Measurements from ENCODE around the gene CXCR4.

The CXCR4 gene

DNA sequence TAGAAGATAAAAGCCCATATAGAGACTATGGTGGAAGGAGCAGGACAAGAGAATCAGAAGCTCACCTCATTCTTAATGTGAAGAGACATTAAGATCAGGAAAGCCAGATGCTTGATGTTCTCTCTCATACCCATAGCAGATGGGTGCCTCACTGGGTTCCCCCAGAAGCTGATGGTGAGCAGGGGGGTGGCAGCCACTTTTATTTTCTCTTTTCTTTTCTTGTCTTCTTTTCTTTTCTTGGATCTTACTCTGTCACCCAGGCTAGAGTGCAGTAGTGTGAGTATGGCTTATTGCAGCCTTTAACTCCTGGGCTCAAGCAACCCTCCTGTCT, 14.8 kb upstream of the CXCR4 start:
- DNase-seq (ENCODE audit: low read depth), result no peak
- TF ChIP-seq, protein P1, sequence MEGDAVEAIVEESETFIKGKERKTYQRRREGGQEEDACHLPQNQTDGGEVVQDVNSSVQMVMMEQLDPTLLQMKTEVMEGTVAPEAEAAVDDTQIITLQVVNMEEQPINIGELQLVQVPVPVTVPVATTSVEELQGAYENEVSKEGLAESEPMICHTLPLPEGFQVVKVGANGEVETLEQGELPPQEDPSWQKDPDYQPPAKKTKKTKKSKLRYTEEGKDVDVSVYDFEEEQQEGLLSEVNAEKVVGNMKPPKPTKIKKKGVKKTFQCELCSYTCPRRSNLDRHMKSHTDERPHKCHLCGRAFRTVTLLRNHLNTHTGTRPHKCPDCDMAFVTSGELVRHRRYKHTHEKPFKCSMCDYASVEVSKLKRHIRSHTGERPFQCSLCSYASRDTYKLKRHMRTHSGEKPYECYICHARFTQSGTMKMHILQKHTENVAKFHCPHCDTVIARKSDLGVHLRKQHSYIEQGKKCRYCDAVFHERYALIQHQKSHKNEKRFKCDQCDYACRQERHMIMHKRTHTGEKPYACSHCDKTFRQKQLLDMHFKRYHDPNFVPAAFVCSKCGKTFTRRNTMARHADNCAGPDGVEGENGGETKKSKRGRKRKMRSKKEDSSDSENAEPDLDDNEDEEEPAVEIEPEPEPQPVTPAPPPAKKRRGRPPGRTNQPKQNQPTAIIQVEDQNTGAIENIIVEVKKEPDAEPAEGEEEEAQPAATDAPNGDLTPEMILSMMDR (IDR thresholded peaks at IDR 0.05; ENCODE audit: insufficient read depth, low read depth, low read length, missing control alignments), result no peak
- no peak overlapping the region for H3K4me3 ChIP-seq (ENCODE audit: low read depth, low read length)

DNA sequence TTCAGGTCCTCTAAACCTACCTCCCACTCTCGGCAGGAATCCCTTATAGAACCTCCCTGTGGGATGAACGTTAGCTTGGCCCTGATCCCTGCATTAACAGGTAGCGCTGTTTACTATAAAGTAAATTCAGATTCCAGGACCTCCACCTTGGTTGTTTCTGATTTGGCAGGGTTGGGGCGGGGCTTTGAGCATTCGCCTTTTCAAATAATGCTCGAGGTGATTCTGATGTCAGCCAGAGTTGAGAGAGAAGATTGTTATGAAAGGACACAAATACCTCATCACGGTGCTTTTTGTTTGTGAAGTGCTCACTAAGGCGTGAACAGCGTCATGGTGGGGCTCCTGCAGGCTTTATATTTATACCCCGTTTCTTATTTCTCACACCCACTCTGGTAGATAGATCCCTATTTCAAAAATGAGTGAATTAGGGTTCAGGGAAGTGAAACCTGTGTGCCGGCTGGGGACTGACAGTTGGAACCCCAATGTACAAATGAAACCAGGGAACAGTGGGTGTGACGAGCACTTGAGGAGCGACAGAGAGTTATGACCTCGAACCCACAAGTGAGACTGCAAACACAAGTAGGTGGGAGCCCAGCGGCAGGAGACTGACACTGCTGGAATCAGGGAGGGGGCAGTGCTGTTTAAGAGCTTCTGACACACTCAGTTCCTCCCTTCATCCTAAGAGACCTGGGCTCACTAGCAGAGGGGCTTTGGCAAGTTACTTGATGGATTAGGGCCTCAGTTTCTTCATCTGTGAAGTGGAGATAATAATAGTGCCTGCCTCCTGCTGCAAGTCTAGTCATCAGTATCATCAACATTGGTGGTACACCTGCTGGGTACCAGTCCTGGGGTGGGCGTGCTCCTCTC, 14.2 kb upstream of the CXCR4 start:
- TF ChIP-seq, protein P1 (IDR thresholded peaks at IDR 0.05; ENCODE audit: insufficient read depth, low read depth, low read length, missing control alignments), result no peak
- DNase-seq (ENCODE audit: low read depth), result peak; percentile 94
- peak overlapping the region; percentile 25 for H3K4me3 ChIP-seq (ENCODE audit: low read depth, low read length)

DNA sequence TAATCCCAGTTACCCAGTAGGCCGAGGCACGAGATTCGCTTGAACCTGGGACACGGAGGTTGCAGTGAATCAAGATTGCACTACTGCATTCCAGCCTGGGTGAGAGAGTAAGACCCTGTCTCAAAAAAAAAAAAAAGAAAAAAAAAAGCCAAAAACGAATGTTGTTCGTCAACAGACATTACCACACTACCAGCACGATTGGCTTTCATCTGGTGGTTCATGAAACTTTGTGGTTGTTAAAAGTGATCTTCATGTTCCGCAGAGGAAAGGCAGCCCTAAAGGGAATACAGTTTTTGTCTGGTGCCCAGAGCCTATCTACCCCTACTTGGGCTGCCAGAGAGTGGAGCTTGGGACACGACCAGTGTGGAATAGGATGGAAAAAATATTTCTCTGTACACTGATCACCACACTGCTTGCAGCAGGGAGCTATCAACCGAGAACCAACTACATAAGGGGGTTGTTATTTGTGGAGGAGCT, 13.6 kb upstream of the CXCR4 start:
- peak overlapping the region; percentile 25 for H3K4me3 ChIP-seq (ENCODE audit: low read depth, low read length)
- DNase-seq (ENCODE audit: low read depth), result peak; percentile 37
- TF ChIP-seq, protein P1 (IDR thresholded peaks at IDR 0.05; ENCODE audit: insufficient read depth, low read depth, low read length, missing control alignments), result no peak

DNA sequence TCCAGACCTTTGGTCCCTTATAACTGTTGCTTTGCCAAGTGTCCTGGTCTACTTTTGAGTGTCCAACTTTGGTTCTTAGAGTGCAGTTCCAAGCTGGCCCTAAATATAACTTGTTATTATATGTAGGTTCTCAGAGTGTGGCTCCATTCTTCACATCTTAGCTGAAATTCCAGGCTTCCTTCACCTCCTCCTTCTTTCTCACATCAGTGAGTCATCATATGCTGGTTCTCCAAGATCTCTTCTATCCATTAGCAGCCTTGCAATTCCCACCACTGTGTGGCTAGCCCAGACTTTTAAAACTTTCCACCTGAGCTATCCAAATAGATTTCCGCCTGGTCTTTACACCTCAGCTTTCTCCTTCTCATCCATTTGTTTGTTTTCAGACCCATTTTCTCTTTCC, 12.6 kb upstream of the CXCR4 start:
- TF ChIP-seq, protein P1 (IDR thresholded peaks at IDR 0.05; ENCODE audit: insufficient read depth, low read depth, low read length, missing control alignments), result no peak
- no peak overlapping the region for H3K4me3 ChIP-seq (ENCODE audit: low read depth, low read length)
- DNase-seq (ENCODE audit: low read depth), result no peak

DNA sequence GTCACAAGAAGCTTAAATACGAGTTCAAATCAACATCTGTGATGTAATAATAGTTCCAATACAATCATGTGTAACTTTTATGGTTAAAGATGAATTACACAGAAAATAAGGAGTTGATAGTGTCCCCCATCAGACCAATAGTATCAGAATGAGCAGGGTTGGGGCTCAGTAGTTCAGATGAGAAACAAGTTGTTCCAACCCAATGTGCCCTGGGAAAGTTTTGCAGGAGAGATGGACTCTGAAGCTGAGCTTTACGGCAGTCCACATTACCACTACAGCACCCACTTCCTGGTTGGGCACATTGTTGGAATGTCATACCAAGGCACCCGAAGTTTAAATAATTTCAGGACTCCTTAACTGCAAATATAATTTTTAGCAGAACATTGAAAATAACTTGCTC, 12.1 kb upstream of the CXCR4 start:
- TF ChIP-seq, protein P1 (IDR thresholded peaks at IDR 0.05; ENCODE audit: insufficient read depth, low read depth, low read length, missing control alignments), result no peak
- DNase-seq (ENCODE audit: low read depth), result no peak
- H3K4me3 ChIP-seq (ENCODE audit: low read depth, low read length), result no peak overlapping the region

DNA sequence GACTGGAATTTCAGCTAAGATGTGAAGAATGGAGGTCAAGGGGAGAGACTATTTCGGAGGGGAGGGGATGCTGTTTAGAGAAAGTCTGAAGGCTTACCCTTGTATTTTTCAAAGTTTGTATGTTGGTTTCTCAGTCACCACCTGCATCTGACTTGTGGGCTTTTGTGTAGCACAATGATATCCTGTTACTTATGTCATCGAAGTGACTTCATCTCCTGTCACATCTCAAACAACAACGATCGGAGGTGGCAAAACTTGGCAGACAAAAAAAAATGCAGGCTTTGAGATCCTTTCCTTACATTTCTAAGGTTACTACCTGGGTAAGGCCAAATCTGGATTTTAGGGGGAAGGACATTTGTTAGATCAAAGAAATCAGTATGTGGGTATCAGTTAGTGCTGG, 11.7 kb upstream of the CXCR4 start:
- TF ChIP-seq, protein P1 (IDR thresholded peaks at IDR 0.05; ENCODE audit: insufficient read depth, low read depth, low read length, missing control alignments), result no peak
- DNase-seq (ENCODE audit: low read depth), result no peak
- no peak overlapping the region for H3K4me3 ChIP-seq (ENCODE audit: low read depth, low read length)

DNA sequence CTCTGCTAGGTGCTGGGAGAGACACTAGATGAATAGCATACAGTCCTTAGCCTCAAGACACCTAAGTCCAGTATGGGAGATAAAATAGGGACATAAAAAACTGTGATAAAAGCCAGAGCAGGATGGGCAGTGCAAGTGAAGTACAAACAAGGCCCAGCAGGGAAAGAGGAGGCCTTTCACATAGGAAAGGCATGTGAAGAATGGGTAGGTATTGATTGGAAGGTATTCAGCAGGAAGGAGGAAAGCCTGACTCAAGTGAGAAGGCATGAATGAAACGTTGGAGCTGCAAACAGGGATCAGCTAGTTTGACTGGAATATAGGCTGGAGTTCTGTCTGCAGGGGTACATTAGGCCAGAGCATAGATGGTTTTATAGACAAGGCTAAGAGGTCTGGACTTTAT, 11.0 kb upstream of the CXCR4 start:
- no peak overlapping the region for H3K4me3 ChIP-seq (ENCODE audit: low read depth, low read length)
- TF ChIP-seq, protein P1 (IDR thresholded peaks at IDR 0.05; ENCODE audit: insufficient read depth, low read depth, low read length, missing control alignments), result no peak
- DNase-seq (ENCODE audit: low read depth), result no peak
